B cell (primary cell): ENCODE data around the gene CFAP74. TPM values are rescaled to one million over a fixed set of nuclear protein-coding genes. Genes with fewer than 3 reads are reported as not detected.
A peak's percentile ranks its signal among the peaks of the same experiment; 100 is the strongest.

ENCODE experiments used
- ATAC-seq: fragments of 200-7000 bp; cut with Tn5 transposase; one replicate; pipeline ENCODE4 v1.10.0; 2021; ENCODE audit warnings: low read depth, mild to moderate bottlenecking, moderate number of reproducible peaks, moderate library complexity
- CTCF ChIA-PET: fragments of 350-600 bp; sonication (Branson Sonifier 250); formaldehyde crosslinking; loops from one replicate; lab custom pipeline; 2021; ENCODE audit warnings: antibody characterized with exemption, inconsistent platforms; lab: Charles Lee
- POLR2A ChIA-PET: fragments of 350-600 bp; sonication (Branson Sonifier 250); formaldehyde crosslinking; loops from one replicate; lab custom pipeline; 2021; ENCODE audit warnings: antibody characterized with exemption; lab: Charles Lee
- DNase-seq: peaks from one replicate; pipeline ENCODE4 v3.0.0; 2013
- H2AFZ ChIP-seq: 2 replicates; pipeline ENCODE4 v1.6.1; 2012; ENCODE audit warnings: mild to moderate bottlenecking, low read depth, low read length; ENCODE audit not compliant: insufficient read depth, poor library complexity, severe bottlenecking
- H3K27ac ChIP-seq, 2 donors: 1 replicate in 1 of 2; 2 replicates in 1 of 2; pipeline ENCODE4 v1.5.1; 2012 to 2013; ENCODE audit warnings: low read length in 2 of 2, mild to moderate bottlenecking in 2 of 2, moderate library complexity in 1 of 2
- H3K27me3 ChIP-seq, 4 experiments: fragments of 200-600 bp in 1 of 4; sonication (generic) in 1 of 4; replicated peaks in 1 of 4; 1 replicate in 2 of 4; 2 replicates in 2 of 4; pipeline versions ENCODE4 v1.6.1 to v1.7.0; 2013 to 2016; ENCODE audit warnings: low read length in 3 of 4, mild to moderate bottlenecking in 2 of 4, mixed read lengths in 1 of 4, moderate library complexity in 1 of 4; ENCODE audit not compliant: insufficient read depth in 4 of 4, control insufficient read depth in 3 of 4; ENCODE audit errors: control extremely low read depth in 1 of 4
- H3K36me3 ChIP-seq, 2 experiments: replicated peaks in 1 of 2; 1 replicate in 1 of 2; 2 replicates in 1 of 2; pipeline versions ENCODE4 v1.6.1 to v1.7.1; 2013; ENCODE audit warnings: low read length in 1 of 2; ENCODE audit not compliant: insufficient read depth in 2 of 2, control insufficient read depth in 1 of 2; ENCODE audit errors: control extremely low read depth in 1 of 2, extremely low read depth in 1 of 2
- H3K4me1 ChIP-seq, 2 donors: fragments of 200-600 bp in 1 of 2; sonication (generic) in 1 of 2; 1 replicate in 1 of 2; 2 replicates in 1 of 2; pipeline versions ENCODE4 v1.5.1 to v1.6.1; 2013 to 2017; ENCODE audit warnings: low read length in 2 of 2; ENCODE audit not compliant: control insufficient read depth in 2 of 2, insufficient read depth in 2 of 2
- H3K4me2 ChIP-seq: replicated peaks from 2 replicates; pipeline ENCODE3; 2012; ENCODE audit warnings: mild to moderate bottlenecking, low read depth, low read length; ENCODE audit not compliant: poor library complexity, severe bottlenecking
- H3K4me3 ChIP-seq, 5 experiments: fragments of 200-600 bp in 1 of 5; sonication (generic) in 1 of 5; 1 replicate in 3 of 5; 2 replicates in 2 of 5; pipeline versions ENCODE4 v1.5.1 to v1.7.0; 2011 to 2016; ENCODE audit warnings: low read length in 4 of 5, mild to moderate bottlenecking in 4 of 5, low read depth in 2 of 5, control low read depth in 1 of 5, moderate library complexity in 1 of 5; ENCODE audit not compliant: insufficient read depth in 1 of 5; ENCODE audit errors: control extremely low read depth in 1 of 5, extremely low read depth in 1 of 5
- H3K79me2 ChIP-seq: fragments of 200-600 bp; sonication (generic); one replicate; pipeline ENCODE4 v1.6.0; 2016; ENCODE audit warnings: low read length; ENCODE audit not compliant: control insufficient read depth, insufficient read depth
- H3K9ac ChIP-seq: fragments of 200-600 bp; sonication (generic); 2 replicates; pipeline ENCODE4 v1.6.1; 2017; ENCODE audit warnings: mild to moderate bottlenecking, low read length, moderate library complexity
- H3K9me3 ChIP-seq, 3 donors: one replicate each; pipeline versions ENCODE4 v1.6.1 to v1.7.1; 2013; ENCODE audit warnings: low read length in 2 of 3; ENCODE audit not compliant: control insufficient read depth in 2 of 3, insufficient read depth in 1 of 3; ENCODE audit errors: control extremely low read depth in 1 of 3
- H4K20me1 ChIP-seq: 2 replicates; pipeline ENCODE4 v1.6.0; 2012; ENCODE audit warnings: mild to moderate bottlenecking, low read length; ENCODE audit not compliant: insufficient read depth, control insufficient read depth, poor library complexity, severe bottlenecking
- H3K27ac Mint-ChIP-seq: one replicate; pipeline ENCODE4 v1.8.0; 2021; ENCODE audit warnings: mixed read lengths
- H3K27me3 Mint-ChIP-seq: one replicate; pipeline ENCODE4 v1.8.0; 2021; ENCODE audit warnings: mixed read lengths
- H3K4me1 Mint-ChIP-seq: one replicate; pipeline ENCODE4 v1.8.0; 2021; ENCODE audit warnings: mixed read lengths
- H3K4me3 Mint-ChIP-seq: one replicate; pipeline ENCODE4 v1.8.0; 2021; ENCODE audit warnings: mixed read lengths
- H3K9me3 Mint-ChIP-seq: one replicate; pipeline ENCODE4 v1.8.0; 2022; ENCODE audit warnings: mixed read lengths; ENCODE audit not compliant: insufficient read depth
- CTCF ChIP-seq: fragments of 200-600 bp; IDR thresholded peaks from one replicate; pipeline ENCODE4 v1.8.0; 2022; ENCODE audit warnings: antibody characterized with exemption, mild to moderate bottlenecking
- EZH2 ChIP-seq: IDR thresholded peaks from 2 replicates; pipeline ENCODE4 v1.6.1; 2012; ENCODE audit warnings: borderline replicate concordance, low read depth, mild to moderate bottlenecking, moderate library complexity, low read length; ENCODE audit not compliant: insufficient read depth, poor library complexity, severe bottlenecking
- WGBS: methylation state at CpG from one replicate; pipeline ENCODE4 v1.1.5; 2013; ENCODE audit warnings: missing lambda C conversion rate; ENCODE audit not compliant: insufficient coverage; 5-methylcytosine and 5-hydroxymethylcytosine counted together
- intact Hi-C: fragments of 100-400 bp; cut with micrococcal nuclease; formaldehyde crosslinking; loops from one replicate; pipeline ENCODE4 v1.10.0; 2022
- polyA plus RNA-seq: library from polyadenylated mRNA; depleted of rRNA; stranded (reverse); fragments of >200 nt; gene quantifications from 2 replicates; pipeline ENCODE4 v1.2.3, GENCODE V29; 2012
- total RNA-seq, 2 donors: library from RNA; stranded (reverse); fragments of 120-200 nt in 1 of 2; gene quantifications; 1 replicate in 1 of 2; 2 replicates in 1 of 2; pipeline versions ENCODE4 v1.2.3 to v1.2.4, GENCODE V29; 2013 to 2022

The CFAP74 gene
- total and polyA plus RNA-seq, 2 donors (not counting 1 experiment from before 2014, with no cell fraction given), result not detected

- peak overlapping the region; percentile 54 for H3K27ac Mint-ChIP-seq
These were observed 107.9 kb downstream of the CFAP74 start for GRCh38 chr1:1895456-1896336.

More at GRCh38 chr1:1895456-1896336, 107.9 kb downstream of the CFAP74 start:
- Mint-ChIP-seq H3K4me1 (peaks cover 44% of the 10 kb centered on the region), H3K9me3 (no peaks in the 10 kb centered on the region), H3K27me3 (no peaks in the 10 kb centered on the region), H3K4me3 (peak overlapping the region; percentile 61)
- no peak overlapping the region for H3K4me3 ChIP-seq
- POLR2A ChIA-PET, result interaction anchor here (0.6 to 1.3 kb wide), 6 partner anchors 10 to 282 kb away, joined by 3 to 6 read pairs (median 4); no protein-coding TSS in a partner anchor
- intact Hi-C loops, result no loop called here
- H3K4me1 ChIP-seq, result peaks cover 35 to 61% of the 10 kb centered on the region in 2 donors
- no peak overlapping the region for H2AFZ ChIP-seq
- CTCF ChIA-PET, result interaction anchor here (0.7 to 7.1 kb wide), 2 partner anchors 11 to 286 kb away, joined by 3 to 67 read pairs; no protein-coding TSS in a partner anchor
- peaks cover 7% of the 10 kb centered on the region for H3K79me2 ChIP-seq
- no peaks in the 10 kb centered on the region for H3K9me3 ChIP-seq
- H3K36me3 ChIP-seq, result no peaks in the 10 kb centered on the region
- H3K27ac ChIP-seq, result no peak overlapping the region
- H4K20me1 ChIP-seq, result no peaks in the 10 kb centered on the region
- H3K9ac ChIP-seq, result no peak overlapping the region
- no peaks in the 10 kb centered on the region for H3K27me3 ChIP-seq
- 49% methylated on average over 14 of the region's 14 CpGs for WGBS
- DNase-seq (peak; percentile 64), ATAC-seq (peak; percentile 12)
- peak overlapping the region; percentile 51 for H3K4me2 ChIP-seq
- no peak for TF ChIP-seq EZH2
- no peak for TF ChIP-seq CTCF
